ENCODE results near the gene MCM5.

- TF ChIP-seq SUZ12 (IDR thresholded peaks at IDR 0.05; ENCODE audit: extremely low read depth, insufficient read depth, insufficient read length) = no peak
- no peak for TF ChIP-seq ZNF274 (IDR thresholded peaks at IDR 0.05; ENCODE audit: low read depth, low read length)
- no peak for TF ChIP-seq YY1 (IDR thresholded peaks at IDR 0.05; ENCODE audit: insufficient read depth, insufficient read length)
Observed at GRCh38 chr22:35454416-35455054, 54.6 kb downstream of the MCM5 start.
